Peyer's patch (tissue), 4 donors: ENCODE results near the gene POLD2. TPM values are rescaled to one million over a fixed set of nuclear protein-coding genes. Genes with fewer than 3 reads are reported as not detected.

Source experiments
- DNase-seq, 3 donors: peaks; one replicate each; pipeline ENCODE4 v3.0.0-alpha.2; 2017 to 2019
- H3K27ac ChIP-seq, 4 donors: fragments of 200-600 bp; sonication (generic); one replicate each; pipeline ENCODE4 v1.5.1; 2016 to 2019
- H3K27me3 ChIP-seq, 2 donors: fragments of 200-600 bp; sonication (generic); one replicate each; pipeline ENCODE4 v1.5.1; 2019
- H3K36me3 ChIP-seq, 3 donors: fragments of 200-600 bp; sonication (generic); one replicate each; pipeline ENCODE4 v1.5.1; 2016 to 2019
- H3K4me1 ChIP-seq, 4 donors: fragments of 200-600 bp; sonication (generic); one replicate each; pipeline ENCODE4 v1.5.1; 2016 to 2019
- H3K4me3 ChIP-seq, 4 donors: fragments of 200-600 bp; sonication (generic); 1 replicate in 3 of 4; 2 replicates in 1 of 4; pipeline ENCODE4 v1.5.1; 2016 to 2019; ENCODE audit warnings: mild to moderate bottlenecking in 1 of 4
- H3K9me3 ChIP-seq, 4 donors: fragments of 200-600 bp; sonication (generic); one replicate each; pipeline ENCODE4 v1.5.1; 2016 to 2019; ENCODE audit warnings: mild to moderate bottlenecking in 1 of 4
- CTCF ChIP-seq, 6 experiments: fragments of 450-650 bp in 4 of 6; fragments of 200-600 bp in 2 of 6; sonication (generic) in 1 of 6; IDR thresholded peaks; one replicate each; pipeline ENCODE4 v1.5.1; 2017 to 2019; ENCODE audit warnings: antibody characterized with exemption in 6 of 6, mild to moderate bottlenecking in 3 of 6, moderate library complexity in 1 of 6
- POLR2A ChIP-seq, 2 donors: fragments of 450-650 bp; IDR thresholded peaks; one replicate each; pipeline ENCODE4 v1.5.1; 2017; ENCODE audit warnings: antibody characterized with exemption in 2 of 2, mild to moderate bottlenecking in 2 of 2, moderate library complexity in 2 of 2
- total RNA-seq, 4 donors: library from RNA; depleted of rRNA; stranded (reverse); fragments of >200 nt; gene quantifications; one replicate each; pipeline ENCODE4 v1.1.0, GENCODE V29; 2016

The POLD2 gene
- total RNA-seq, 4 donors from 2014 or later = 7.4 to 80.9 (median 28.4) TPM

DNA sequence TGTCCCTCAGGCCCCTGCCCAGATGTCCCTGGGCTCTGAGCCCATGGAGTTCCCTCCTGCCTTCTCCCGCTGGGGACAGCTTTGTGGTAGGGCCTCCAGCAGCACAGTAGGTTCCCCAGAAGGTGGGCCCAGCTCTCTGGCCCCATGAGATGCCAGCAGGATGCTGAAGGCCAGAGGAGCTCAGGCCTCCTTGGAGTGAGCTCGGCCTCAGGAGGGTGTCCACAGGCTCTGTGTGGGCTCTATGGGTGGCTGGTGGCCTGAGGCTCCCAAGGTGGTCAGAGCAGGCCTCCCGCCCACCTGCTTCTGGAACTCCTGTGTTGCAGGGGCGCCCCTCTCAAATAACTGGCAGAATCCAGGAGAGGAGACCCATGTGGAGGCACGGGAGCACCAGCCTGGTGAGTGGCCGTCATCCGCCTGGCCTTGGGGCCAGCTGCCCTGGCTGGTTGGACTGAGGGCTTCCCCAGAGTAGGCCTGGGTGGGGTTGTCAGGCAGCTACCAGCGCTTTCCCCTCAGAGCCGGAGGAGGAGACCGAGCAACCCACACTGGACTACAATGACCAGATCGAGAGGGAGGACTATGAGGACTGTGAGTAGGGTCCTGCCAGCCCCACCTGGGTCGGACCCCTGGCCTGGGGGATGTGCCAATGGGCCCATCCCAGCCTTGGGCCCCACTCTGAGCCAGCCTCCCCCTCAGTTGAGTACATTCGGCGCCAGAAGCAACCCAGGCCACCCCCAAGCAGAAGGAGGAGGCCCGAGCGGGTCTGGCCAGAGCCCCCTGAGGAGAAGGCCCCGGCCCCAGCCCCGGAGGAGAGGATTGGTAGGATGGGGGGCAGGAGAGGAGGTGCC, 16.0 kb downstream of the POLD2 start:
- H3K9me3 ChIP-seq = no peaks in the 10 kb centered on the region
- no peak for DNase-seq
- no peak for TF ChIP-seq POLR2A (IDR thresholded peaks at IDR 0.05)
- TF ChIP-seq CTCF (IDR thresholded peaks at IDR 0.05) = no peak
- no peaks in the 10 kb centered on the region for H3K4me1 ChIP-seq
- H3K27ac ChIP-seq = peak overlapping the region in 1 of 4 donors; percentile 17
- H3K4me3 ChIP-seq = no peak overlapping the region
- H3K27me3 ChIP-seq = peaks cover 0 to 6% of the 10 kb centered on the region in 2 donors
- H3K36me3 ChIP-seq = peaks cover 0 to 5% (median 0%) of the 10 kb centered on the region in 3 donors

GRCh38 chr7:44106311-44107065, 16.9 kb downstream of the POLD2 start:
- Histone ChIP-seq H3K27ac (peak overlapping the region in 1 of 4 donors; percentile 25), H3K36me3 (peaks cover 0 to 5% (median 0%) of the 10 kb centered on the region in 3 donors), H3K27me3 (peaks cover 0 to 6% of the 10 kb centered on the region in 2 donors), H3K9me3 (no peaks in the 10 kb centered on the region), H3K4me3 (peak overlapping the region in 1 of 4 donors; percentile 56), H3K4me1 (no peaks in the 10 kb centered on the region)
- TF ChIP-seq CTCF (IDR thresholded peaks at IDR 0.05) = no peak
- TF ChIP-seq POLR2A (IDR thresholded peaks at IDR 0.05) = no peak
- DNase-seq = no peak

GRCh38 chr7:44105832-44106231, 17.5 kb downstream of the POLD2 start:
- H3K4me3 ChIP-seq = peak overlapping the region in 2 of 4 donors; percentile 53 to 56

DNA sequence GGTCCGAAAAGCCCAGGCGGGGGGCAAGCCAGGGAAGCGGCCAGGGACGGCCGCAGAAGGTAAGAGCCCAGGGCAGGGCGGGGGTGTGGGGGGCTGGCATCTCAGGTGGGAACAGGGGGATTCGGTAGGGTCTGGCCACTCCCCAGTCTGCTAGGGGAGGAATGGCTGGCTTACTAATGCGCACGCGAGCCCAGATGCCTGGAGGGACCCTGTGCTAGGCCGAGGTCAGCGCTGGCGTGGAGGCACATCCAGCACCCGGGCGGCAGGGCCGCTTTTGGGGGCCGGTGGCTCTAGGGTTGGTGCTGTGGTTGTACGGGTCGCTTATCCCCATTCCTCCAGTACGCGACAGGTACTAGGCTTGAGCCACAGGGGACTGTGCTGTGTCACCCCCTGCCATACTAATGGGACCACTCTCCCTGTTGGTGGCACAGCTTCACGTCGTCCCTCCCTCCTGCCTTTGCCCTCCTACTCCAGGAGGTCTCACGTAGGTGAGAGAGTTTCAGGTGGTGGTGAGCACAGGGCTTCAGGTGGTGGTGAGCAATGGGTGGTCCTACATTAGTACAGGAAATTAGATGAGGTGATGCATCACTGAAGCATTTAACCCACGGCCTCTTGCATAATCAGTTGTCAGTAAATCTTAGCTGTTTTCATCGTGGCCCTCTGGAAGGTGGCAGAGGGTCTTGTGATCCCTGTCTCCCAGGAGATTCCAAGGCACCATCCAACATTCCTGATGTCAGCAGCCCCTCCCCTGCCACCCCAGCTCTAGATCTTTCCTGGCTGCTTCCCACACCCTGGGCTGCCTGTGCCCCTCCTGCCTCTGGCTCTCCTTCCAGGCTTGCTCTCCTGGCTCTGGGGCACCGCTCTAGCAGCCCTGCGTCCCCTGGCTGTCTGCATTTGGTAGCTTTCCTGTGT, 18.2 kb downstream of the POLD2 start:
- Histone ChIP-seq H3K4me3 (peak overlapping the region; percentile 28 to 60 (median 54)), H3K27ac (peak overlapping the region; percentile 64 to 85 (median 74)), H3K36me3 (peaks cover 0 to 5% (median 0%) of the 10 kb centered on the region in 3 donors), H3K27me3 (peaks cover 0 to 6% of the 10 kb centered on the region in 2 donors), H3K4me1 (no peaks in the 10 kb centered on the region), H3K9me3 (no peaks in the 10 kb centered on the region)
- TF ChIP-seq CTCF (IDR thresholded peaks at IDR 0.05) (no peak), POLR2A (IDR thresholded peaks at IDR 0.05) (no peak)
- DNase-seq = peak in 1 of 3 donors; percentile 60

More at GRCh38 chr7:44105832-44106231, 17.5 kb downstream of the POLD2 start:
- Histone ChIP-seq H3K36me3 (peaks cover 0 to 5% (median 0%) of the 10 kb centered on the region in 3 donors), H3K27ac (peak overlapping the region in 3 of 4 donors; percentile 71 to 85 (median 76)), H3K9me3 (no peaks in the 10 kb centered on the region), H3K27me3 (peaks cover 0 to 6% of the 10 kb centered on the region in 2 donors), H3K4me1 (no peaks in the 10 kb centered on the region)
- DNase-seq = no peak
- TF ChIP-seq POLR2A (IDR thresholded peaks at IDR 0.05) = no peak
- no peak for TF ChIP-seq CTCF (IDR thresholded peaks at IDR 0.05)
